ENCODE measurements around the gene SCRN3.

DNA sequence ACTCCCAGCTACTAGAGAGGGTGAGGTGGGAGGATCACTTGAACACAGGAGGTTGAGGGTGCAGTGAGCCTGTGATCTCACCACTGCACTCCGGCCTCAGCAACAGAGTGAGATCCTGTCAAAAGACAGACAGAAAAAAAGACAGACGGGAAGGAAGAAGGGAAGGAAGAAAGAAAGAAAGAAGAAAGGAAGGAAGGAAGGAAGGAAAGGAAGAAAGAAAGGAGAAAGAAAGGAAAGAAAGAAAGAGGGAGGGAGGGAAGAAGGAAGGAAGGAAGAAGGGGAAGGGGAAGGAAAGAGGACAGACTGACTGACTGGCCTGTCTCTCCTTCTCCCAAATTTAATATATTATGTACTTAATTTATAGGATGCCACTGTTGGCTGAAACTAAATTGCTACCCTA is 39.2 kb upstream of the SCRN3 start:
- TF ChIP-seq, protein P1, sequence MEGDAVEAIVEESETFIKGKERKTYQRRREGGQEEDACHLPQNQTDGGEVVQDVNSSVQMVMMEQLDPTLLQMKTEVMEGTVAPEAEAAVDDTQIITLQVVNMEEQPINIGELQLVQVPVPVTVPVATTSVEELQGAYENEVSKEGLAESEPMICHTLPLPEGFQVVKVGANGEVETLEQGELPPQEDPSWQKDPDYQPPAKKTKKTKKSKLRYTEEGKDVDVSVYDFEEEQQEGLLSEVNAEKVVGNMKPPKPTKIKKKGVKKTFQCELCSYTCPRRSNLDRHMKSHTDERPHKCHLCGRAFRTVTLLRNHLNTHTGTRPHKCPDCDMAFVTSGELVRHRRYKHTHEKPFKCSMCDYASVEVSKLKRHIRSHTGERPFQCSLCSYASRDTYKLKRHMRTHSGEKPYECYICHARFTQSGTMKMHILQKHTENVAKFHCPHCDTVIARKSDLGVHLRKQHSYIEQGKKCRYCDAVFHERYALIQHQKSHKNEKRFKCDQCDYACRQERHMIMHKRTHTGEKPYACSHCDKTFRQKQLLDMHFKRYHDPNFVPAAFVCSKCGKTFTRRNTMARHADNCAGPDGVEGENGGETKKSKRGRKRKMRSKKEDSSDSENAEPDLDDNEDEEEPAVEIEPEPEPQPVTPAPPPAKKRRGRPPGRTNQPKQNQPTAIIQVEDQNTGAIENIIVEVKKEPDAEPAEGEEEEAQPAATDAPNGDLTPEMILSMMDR (IDR thresholded peaks at IDR 0.05), result no peak
- TF ChIP-seq POLR2A (IDR thresholded peaks at IDR 0.05), result no peak

Measured in heart left ventricle (tissue), 13 donors.